Measurements from ENCODE around the gene MAGEB3. TPM values are rescaled to one million over a fixed set of nuclear protein-coding genes. Genes with fewer than 3 reads are reported as not detected.

MAGEB3 gene
- total RNA-seq, 2 experiments from 2014 or later = not detected

DNA sequence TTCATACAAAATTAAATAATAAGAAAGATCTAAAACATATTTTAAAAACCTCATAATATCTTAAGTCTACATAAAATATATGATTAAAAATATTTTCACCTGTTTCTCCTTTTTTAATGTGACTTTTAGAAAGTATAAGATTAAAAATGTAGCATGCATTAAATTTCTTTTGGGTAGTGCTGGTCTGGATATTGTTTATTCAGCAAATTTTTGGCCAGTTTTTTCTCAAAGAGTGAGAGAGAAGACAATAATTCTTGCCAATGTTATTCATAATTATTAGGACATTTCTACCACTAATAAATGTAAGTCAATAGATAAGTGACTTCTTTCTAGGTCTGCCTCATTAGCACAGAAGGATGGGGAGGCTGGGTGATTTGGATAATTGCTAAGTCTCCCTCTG lies 30.6 kb downstream of the MAGEB3 start:
- intact Hi-C loops (cut with micrococcal nuclease; ENCODE audit: unreplicated experiment) = no loop called here
- no TSS peak for BruUV-seq (replicated peaks)
- CTCF ChIA-PET (ENCODE audit: unreplicated experiment) = no interaction called here

DNA sequence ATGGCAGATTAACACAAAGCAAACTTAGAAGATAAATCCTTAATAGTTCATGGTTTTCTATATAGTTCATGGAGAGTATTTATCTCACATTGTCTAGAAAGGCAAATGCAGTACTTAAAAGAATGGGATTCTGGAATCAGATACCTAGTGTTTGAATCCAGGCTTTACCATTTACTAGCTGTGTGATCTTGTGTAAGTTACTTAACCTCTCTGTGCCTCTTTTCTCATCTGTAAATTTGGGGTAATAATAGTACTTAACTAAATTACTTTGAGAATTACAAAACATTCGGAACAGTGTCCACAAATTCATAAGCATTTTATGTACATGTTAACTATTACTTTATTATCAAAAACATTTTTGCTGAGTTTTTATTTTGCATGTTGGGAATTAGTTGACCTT lies 32.3 kb downstream of the MAGEB3 start:
- Histone ChIP-seq H3K4me3 (ENCODE audit: low read depth, low read length, poor library complexity, severe bottlenecking) (no peak overlapping the region), H3K27ac (ENCODE audit: low read depth, low read length, poor library complexity, severe bottlenecking) (no peak overlapping the region), H3K36me3 (ENCODE audit: insufficient read depth, low read length) (no peaks in the 10 kb centered on the region), H3K4me2 (ENCODE audit: low read length) (no peak overlapping the region), H4K20me1 (ENCODE audit: insufficient read depth, low read length) (no peaks in the 10 kb centered on the region), H3K4me1 (ENCODE audit: insufficient read depth, low read length, poor library complexity, severe bottlenecking) (no peaks in the 10 kb centered on the region), H2AFZ (ENCODE audit: low read length) (no peak overlapping the region), H3K9me2 (ENCODE audit: insufficient read depth, low read length) (no peaks in the 10 kb centered on the region), H3K9me3 (ENCODE audit: low read length) (no peaks in the 10 kb centered on the region), H3K79me2 (ENCODE audit: insufficient read depth, low read depth, low read length) (no peaks in the 10 kb centered on the region)
- CTCF ChIA-PET (ENCODE audit: unreplicated experiment) = no interaction called here
- no peak for TF ChIP-seq EZH2phosphoT487 (IDR thresholded peaks at IDR 0.05; ENCODE audit: borderline replicate concordance, low read depth, low read length)
- TF ChIP-seq, protein P1, sequence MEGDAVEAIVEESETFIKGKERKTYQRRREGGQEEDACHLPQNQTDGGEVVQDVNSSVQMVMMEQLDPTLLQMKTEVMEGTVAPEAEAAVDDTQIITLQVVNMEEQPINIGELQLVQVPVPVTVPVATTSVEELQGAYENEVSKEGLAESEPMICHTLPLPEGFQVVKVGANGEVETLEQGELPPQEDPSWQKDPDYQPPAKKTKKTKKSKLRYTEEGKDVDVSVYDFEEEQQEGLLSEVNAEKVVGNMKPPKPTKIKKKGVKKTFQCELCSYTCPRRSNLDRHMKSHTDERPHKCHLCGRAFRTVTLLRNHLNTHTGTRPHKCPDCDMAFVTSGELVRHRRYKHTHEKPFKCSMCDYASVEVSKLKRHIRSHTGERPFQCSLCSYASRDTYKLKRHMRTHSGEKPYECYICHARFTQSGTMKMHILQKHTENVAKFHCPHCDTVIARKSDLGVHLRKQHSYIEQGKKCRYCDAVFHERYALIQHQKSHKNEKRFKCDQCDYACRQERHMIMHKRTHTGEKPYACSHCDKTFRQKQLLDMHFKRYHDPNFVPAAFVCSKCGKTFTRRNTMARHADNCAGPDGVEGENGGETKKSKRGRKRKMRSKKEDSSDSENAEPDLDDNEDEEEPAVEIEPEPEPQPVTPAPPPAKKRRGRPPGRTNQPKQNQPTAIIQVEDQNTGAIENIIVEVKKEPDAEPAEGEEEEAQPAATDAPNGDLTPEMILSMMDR (conservative IDR thresholded peaks at IDR 0.05; ENCODE audit: low read length) = no peak
- intact Hi-C loops (cut with micrococcal nuclease; ENCODE audit: unreplicated experiment) = no loop called here
- DNase-seq (ENCODE audit: low spot score) = no peak
- POLR2A ChIA-PET = no interaction called here
- no TSS peak for BruUV-seq (replicated peaks)

More for the DNA sequence above, 30.6 kb downstream of the MAGEB3 start:
- H3K4me1 ChIP-seq (ENCODE audit: insufficient read depth, low read length, poor library complexity, severe bottlenecking) = no peaks in the 10 kb centered on the region
- H4K20me1 ChIP-seq (ENCODE audit: insufficient read depth, low read length) = no peaks in the 10 kb centered on the region
- POLR2A ChIA-PET = no interaction called here
- H3K79me2 ChIP-seq (ENCODE audit: insufficient read depth, low read depth, low read length) = no peaks in the 10 kb centered on the region
- H3K4me3 ChIP-seq (ENCODE audit: low read depth, low read length, poor library complexity, severe bottlenecking) = no peak overlapping the region
- no peak overlapping the region for H2AFZ ChIP-seq (ENCODE audit: low read length)
- H3K36me3 ChIP-seq (ENCODE audit: insufficient read depth, low read length) = no peaks in the 10 kb centered on the region
- H3K27ac ChIP-seq (ENCODE audit: low read depth, low read length, poor library complexity, severe bottlenecking) = no peak overlapping the region
- H3K4me2 ChIP-seq (ENCODE audit: low read length) = no peak overlapping the region
- TF ChIP-seq EZH2phosphoT487 (IDR thresholded peaks at IDR 0.05; ENCODE audit: borderline replicate concordance, low read depth, low read length) = no peak
- TF ChIP-seq, protein P1 (conservative IDR thresholded peaks at IDR 0.05; ENCODE audit: low read length) = no peak
- no peak for DNase-seq (ENCODE audit: low spot score)
- H3K9me2 ChIP-seq (ENCODE audit: insufficient read depth, low read length) = no peaks in the 10 kb centered on the region
- no peaks in the 10 kb centered on the region for H3K9me3 ChIP-seq (ENCODE audit: low read length)

DNA sequence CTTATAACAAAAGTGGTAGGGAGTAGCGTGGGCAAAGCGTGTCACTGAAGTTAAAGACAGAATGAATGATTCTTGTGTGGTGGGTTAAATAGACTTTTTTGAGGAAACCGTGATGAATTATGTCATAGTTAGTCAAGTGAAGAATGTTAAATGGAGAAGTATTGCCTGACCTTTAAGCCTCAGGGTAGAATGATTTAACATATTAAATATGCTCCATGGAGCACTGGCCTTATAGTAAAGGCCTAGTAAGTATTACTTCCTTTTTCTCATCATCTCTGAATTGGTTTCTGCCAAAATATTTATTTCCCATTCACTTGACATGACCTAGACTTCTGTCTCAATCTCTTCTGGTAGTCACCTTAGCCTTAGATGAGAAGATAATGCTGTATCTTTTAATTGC lies 40.2 kb downstream of the MAGEB3 start:
- H3K9me2 ChIP-seq (ENCODE audit: insufficient read depth, low read length) = no peaks in the 10 kb centered on the region
- no peaks in the 10 kb centered on the region for H3K4me1 ChIP-seq (ENCODE audit: insufficient read depth, low read length, poor library complexity, severe bottlenecking)
- no peak for TF ChIP-seq EZH2phosphoT487 (IDR thresholded peaks at IDR 0.05; ENCODE audit: borderline replicate concordance, low read depth, low read length)
- TF ChIP-seq, protein P1 (conservative IDR thresholded peaks at IDR 0.05; ENCODE audit: low read length) = no peak
- H3K9me3 ChIP-seq (ENCODE audit: low read length) = no peaks in the 10 kb centered on the region
- H3K4me2 ChIP-seq (ENCODE audit: low read length) = no peak overlapping the region
- H3K36me3 ChIP-seq (ENCODE audit: insufficient read depth, low read length) = no peaks in the 10 kb centered on the region
- no peak overlapping the region for H3K4me3 ChIP-seq (ENCODE audit: low read depth, low read length, poor library complexity, severe bottlenecking)
- no peaks in the 10 kb centered on the region for H4K20me1 ChIP-seq (ENCODE audit: insufficient read depth, low read length)
- H3K79me2 ChIP-seq (ENCODE audit: insufficient read depth, low read depth, low read length) = no peaks in the 10 kb centered on the region
- POLR2A ChIA-PET = no interaction called here
- no TSS peak for BruUV-seq (replicated peaks)
- intact Hi-C loops (cut with micrococcal nuclease; ENCODE audit: unreplicated experiment) = no loop called here
- no peak overlapping the region for H3K27ac ChIP-seq (ENCODE audit: low read depth, low read length, poor library complexity, severe bottlenecking)
- DNase-seq (ENCODE audit: low spot score) = no peak
- H2AFZ ChIP-seq (ENCODE audit: low read length) = no peak overlapping the region
- CTCF ChIA-PET (ENCODE audit: unreplicated experiment) = no interaction called here
